ENCODE measurements around the gene AGR2. TPM values are rescaled to one million over a fixed set of nuclear protein-coding genes. Genes with fewer than 3 reads are reported as not detected.

The AGR2 gene
- total RNA-seq (2022; extraction: Qiagen RNA extraction; ENCODE audit: low read depth) = 97.0 to 175 TPM (median 138 TPM) in 5 replicates

GRCh38 chr7:16804674-16805439 lies at the start of gene AGR2:
AGR2 (minus strand) TSS chr7:16804999; CDS start chr7:16801796, 3,203 bp downstream.

DNA sequence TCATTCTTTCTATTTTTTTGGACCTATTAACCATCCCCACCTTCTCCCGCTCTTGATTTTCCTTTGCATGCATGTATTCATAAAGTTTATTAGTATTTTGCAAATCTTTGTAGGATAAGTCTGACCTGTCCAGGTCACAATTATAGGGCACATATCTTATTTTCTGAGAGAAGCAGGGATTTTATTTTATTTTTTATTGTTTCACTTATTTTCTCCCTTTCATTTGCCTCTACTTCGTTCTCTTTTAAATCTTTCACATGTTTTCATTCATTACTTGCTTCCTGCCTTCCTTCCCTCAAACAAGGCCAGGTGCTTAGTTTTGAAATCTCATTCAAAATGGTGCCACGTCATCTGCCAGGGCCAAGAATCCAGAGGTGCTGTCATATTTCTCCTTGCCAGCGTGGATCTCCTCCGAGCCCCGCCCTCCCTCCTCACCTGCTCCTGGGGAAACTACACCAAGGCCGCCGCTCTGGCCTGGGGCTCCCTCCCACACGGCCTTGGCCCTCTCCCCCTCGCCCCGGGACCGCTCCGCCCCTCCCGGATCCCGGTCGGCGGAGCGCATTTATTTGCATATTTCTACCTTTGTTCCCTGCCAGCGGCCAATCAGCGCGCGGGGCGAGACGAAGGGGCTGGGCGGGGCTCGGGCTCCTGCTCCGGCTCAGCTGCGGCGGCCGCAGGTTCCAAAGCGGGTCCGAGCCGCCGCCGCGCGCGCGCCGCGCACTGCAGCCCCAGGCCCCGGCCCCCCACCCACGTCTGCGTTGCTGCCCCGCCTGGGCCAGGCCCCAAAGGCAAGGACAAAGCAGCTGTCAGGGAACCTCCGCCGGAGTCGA lies 51.5 kb downstream of the AGR2 start, which contains the start of gene TSPAN13:
Gene TSPAN13, plus strand, starts transcription at position 654 of the 830 bp plus-strand sequence. CDS start 213 bp downstream, outside the sequence.

Other genes with a start within 250 kb of the AGR2 start
- 11.9 to 15.4 TPM (median 13.4 TPM) in 5 replicates for gene ANKMY2, start 159.2 kb downstream of the AGR2 start, total RNA-seq (2022; extraction: Qiagen RNA extraction; ENCODE audit: low read depth)
- 93.8 to 102 TPM (median 97.3 TPM) in 5 replicates for gene BZW2, start 158.8 kb downstream of the AGR2 start, total RNA-seq (2022; extraction: Qiagen RNA extraction; ENCODE audit: low read depth)
- 10.9 to 14.5 TPM (median 12.8 TPM) in 5 replicates for gene TSPAN13, start 51.2 kb downstream of the AGR2 start, total RNA-seq (2022; extraction: Qiagen RNA extraction; ENCODE audit: low read depth)
- gene AGR3, start 77.0 kb upstream of the AGR2 start, total RNA-seq (2022; extraction: Qiagen RNA extraction; ENCODE audit: low read depth) = not detected in 5 replicates